ENCODE data around the gene ILK.

- TF ChIP-seq CTCF (IDR thresholded peaks at IDR 0.05; ENCODE audit: insufficient read depth, low read depth, low read length), result no peak
- no peak for TF ChIP-seq EZH2 (IDR thresholded peaks at IDR 0.05; ENCODE audit: insufficient read depth, low read length)
Measured at GRCh38 chr11:6650104-6650503, 46.5 kb downstream of the ILK start.
